HG02759 (cell line): ENCODE measurements around the gene CPNE2.
"Not testable (repeated sequence)": the region's sequence is repeated elsewhere in the genome, so short reads cannot be mapped to it uniquely, and the experiment has no call there.

Experiments
- ATAC-seq: cut with Tn5 transposase; IDR thresholded peaks from one replicate; pipeline ENCODE4 v1.9.1; 2021; ENCODE audit warnings: mild to moderate bottlenecking, moderate library complexity; ENCODE audit not compliant: unreplicated experiment

The CPNE2 gene

DNA sequence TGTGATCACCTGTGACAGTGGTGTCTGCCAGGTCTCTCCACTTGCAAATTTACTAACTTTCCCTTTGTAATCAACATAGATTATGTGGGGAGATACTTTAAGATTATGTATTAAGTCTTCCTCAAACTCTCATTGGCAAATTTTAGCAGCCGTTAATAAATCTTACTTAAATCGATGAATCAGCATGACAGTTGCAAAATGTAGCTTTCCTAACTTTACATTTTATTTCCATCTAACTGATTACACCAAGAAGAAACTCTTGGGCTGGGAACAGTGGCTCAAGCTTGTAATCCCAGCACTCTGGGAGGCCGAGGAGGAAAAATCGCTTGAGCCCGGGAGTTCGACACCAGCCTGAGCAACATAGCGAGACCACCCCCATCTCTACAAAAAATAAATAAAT lies 23.3 kb upstream of the CPNE2 start:
- no peak for ATAC-seq

DNA sequence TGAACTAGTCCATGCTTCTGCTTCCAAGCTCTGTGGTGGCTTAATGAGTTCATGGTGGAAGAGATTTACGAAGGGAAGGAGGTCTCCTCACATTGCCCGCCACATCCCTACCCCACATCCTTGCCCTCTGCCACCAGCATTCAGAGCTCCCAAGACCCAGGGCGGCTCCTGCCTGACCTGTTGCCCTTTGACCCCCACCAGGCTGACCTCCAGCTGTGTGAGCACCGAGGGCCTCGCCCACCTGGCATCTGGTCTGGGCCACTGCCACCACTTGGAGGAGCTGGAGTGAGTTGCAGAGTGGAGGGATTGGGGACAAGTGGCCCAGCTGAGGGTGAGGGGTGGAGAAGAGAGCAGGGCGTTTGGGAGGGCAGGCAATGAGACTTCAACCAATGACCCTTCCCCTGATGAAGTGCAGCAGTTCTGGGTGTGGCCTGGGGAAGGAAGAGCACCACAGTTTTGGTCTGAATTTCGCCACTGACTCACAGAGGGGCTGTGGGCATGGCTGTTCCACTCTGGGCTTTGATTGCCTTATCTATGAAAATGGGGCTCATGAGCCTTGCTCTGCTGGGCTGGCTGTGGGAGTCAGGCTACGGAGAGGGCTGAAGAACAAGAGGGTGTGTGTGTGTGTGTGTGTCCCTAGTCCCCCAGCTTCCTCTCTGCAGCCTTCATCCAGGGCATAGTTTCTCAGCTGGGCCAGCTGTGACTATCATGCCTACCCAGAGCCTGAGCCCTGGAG lies 22.6 kb upstream of the CPNE2 start:
- no peak for ATAC-seq

DNA sequence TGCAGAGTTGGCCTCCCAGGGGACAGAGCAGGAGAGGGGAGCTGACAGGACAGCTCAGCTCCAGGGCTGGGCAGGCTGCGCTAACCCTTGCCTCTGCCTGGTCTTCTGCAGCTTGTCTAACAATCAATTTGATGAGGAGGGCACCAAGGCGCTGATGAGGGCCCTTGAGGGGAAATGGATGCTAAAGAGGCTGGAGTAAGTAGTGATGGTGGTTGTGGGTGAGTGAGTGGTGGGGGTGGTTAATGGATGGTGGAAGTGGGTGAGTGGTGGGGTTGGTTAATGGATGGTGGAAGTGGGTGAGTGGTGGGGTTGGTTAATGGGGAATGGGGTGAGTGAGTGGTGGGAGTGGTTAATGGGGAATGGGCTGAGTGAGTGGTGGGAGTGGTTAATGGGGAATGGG lies 22.0 kb upstream of the CPNE2 start:
- ATAC-seq = no peak

DNA sequence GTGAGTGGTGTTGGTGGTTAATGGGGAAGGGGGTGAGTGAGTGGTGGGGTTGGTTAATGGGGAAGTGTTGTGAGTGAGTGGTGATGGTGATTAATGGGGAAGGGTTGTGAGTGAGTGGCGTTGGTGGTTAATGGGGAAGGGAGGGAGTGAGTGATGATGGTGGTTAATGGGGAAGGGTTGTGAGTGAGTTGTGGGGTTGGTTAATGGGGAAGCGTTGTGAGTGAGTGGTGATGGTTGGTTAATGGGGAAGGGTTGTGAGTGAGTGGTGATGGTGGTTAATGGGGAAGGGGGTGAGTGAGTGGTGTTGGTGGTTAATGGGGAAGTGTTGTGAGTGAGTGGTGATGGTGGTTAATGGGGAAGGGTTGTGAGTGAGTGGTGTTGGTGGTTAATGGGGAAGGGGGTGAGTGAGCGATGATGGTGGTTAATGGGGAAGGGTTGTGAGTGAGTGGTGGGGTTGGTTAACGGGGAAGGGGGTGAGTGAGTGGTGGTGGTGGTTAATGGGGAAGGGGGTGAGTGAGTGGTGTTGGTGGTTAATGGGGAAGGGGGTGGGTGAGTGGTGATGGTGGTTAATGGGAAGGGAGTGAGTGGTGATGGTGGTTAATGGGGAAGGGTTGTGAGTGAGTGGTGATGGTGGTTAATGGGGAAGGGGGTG lies 21.2 kb upstream of the CPNE2 start:
- ATAC-seq = not testable (repeated sequence)

DNA sequence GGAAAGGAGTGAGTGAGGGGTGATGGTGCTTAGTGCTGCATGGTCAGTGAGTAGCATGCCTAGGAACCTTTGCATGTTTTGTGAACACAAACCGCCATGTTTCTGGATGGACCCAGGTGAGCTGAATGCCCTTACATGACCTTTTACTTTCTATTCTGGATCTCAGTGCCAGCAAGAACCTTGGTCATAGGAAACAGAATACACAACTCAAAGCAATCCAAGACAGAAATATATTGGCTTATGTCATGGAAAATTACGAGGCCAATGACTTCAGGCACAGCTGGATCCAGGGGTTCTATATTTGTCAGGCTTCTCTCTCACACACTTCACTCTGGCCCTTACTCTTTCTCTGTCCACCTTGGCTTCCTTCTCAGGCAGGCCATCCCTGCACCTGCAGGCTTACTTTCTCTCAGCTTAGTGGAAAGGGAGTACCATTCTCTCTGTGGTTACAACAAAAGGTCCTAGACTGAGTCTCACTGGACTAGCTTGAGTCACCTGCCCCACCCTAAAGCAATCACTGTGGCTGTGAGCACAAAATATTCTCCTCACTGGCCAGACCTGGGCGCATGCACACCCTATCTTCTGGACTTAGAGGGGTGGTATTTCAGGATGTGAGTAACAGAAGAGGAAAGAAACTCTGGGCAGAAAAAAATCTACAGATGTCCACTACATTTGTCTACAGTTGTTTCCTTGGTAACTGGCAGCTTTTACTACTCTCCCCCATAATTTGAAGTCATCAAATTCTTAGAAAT lies 20.4 kb upstream of the CPNE2 start:
- ATAC-seq = no peak

DNA sequence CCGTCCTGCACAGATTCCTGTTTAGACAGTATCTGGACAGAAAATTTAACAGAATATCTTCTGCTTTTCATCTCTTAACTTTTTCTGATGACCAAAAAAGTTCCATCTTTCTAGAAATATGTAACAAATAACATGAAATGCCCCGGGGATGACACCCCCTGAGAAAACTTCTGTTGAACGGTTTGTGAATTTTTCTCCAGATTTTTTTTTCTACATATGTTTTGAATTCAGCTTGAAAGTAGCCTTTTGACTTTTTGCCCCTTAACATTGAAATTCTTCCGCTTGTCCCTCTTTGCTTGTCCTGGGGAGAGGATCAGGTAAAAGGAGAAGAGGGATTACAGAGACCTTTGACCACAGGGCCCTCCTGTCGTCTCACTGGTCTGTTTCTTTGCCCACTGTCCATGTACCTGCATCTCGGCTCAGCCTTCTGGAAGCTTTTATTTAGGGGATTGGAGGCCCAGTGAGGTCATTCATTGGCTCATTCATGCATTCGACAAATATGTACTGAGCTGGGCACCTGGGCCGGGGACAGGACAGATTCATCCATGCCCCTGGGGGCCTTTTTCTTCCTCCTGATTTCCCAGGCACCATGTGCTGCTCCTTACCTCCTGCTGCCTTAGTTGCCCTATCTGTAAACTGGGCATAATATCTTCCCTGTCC lies 19.6 kb upstream of the CPNE2 start:
- no peak for ATAC-seq

DNA sequence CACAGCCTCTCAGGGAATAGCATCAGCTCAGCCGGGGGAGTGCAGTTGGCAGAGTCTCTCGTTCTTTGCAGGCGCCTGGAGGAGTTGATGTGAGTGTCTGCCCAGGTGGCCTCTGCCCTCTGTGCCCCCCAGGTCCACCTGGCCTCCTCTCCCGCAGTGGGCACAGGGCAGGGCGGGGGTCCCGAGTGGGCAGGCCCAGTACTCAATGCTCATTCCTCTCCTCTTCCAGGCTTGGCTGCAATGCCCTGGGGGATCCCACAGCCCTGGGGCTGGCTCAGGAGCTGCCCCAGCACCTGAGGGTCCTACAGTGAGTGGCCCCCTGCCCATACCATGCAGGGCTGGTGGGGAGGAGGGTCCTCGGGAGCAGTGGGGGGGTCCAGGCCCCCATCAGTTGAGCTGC lies 14.7 kb upstream of the CPNE2 start:
- ATAC-seq = no peak

DNA sequence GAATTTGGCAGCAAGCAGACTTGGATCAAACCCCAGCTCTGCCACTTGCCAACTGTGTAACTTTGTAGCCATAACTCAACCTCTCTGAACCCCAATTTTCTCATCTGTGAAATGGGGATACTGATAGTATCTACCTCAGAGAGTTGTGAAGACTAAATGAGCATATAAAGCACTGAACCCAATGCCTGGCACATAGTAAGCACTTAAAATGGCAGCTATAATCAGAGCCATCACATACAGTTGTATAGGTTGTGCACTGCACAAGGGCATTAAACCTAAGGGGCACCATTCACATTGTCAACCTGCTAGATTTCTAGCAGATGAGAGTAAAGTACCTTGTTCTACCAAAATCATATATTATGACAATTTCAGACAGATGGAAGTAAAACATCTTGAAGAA lies 10.6 kb upstream of the CPNE2 start:
- no peak for ATAC-seq

DNA sequence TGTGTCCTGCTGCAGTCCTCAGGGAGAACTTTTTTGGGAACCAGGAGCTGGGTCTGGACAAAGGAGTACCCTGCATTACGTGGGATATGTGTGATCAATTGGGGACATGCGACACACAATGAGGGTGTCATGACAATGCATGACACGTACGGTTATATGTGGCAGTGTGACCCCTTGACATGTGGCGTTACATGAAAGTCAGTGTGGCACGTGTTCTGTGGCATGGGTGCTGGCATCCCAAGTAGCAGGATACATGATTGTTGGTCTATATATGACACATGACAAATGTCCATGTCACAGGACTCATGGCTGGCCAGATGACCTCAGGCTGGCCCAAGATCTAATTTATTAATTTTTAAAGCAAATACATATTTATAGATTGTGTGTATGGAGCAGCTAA lies 9.7 kb upstream of the CPNE2 start:
- no peak for ATAC-seq

DNA sequence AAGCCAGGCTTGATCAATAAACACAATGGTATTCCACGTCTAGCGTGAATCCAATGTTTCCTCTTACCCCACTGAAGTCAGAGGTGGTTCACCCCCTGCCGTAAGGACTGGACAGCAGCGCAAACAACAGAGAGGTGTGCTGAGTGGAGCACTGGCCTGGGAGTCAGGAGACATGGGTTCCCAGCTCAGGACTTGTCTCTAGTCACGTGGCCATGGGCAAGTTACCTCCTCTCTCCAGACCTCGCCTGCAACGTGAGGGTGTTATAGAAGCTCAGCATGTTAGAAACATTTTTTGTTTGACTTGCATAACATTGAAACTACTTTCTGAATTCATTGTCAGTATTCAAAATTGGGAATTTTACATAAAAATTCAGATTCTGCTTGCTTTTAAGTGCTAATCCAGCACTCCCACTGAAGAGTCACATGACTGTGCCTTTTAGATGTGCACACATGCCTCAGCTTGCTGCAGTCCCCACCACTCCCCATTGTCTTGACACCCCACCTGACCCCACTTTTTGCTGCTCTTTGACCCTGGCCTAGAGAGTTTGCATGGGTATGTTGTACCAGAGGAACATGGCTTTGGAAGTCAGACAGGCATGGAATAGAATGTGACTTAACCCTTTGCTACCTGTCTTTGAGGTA lies 8.8 kb upstream of the CPNE2 start:
- ATAC-seq = no peak

DNA sequence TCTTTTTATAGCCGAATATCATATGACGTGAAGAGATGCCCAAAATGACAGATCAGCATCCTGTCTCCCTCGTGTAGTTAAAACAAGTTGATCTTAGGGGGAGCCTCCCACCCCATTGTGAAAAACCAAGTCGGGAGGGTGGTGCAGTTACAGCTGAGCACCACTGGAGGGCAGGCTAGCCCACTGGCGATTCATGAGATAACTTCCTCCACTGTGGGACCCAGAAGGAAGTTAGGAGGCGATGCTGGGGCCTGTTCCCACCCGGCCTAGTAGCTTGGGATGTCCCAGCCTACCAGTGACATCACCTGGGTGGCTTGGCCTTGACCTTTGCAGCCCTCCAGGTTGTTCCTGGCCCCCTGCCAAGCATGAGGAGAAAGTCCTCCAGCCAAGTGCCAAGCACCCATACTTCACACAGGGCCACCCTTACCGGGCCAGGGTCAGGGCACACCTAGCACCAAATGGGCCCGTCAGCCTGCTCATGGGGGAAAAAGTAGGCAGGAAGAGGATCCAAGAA lies 8.1 kb upstream of the CPNE2 start:
- ATAC-seq = no peak

DNA sequence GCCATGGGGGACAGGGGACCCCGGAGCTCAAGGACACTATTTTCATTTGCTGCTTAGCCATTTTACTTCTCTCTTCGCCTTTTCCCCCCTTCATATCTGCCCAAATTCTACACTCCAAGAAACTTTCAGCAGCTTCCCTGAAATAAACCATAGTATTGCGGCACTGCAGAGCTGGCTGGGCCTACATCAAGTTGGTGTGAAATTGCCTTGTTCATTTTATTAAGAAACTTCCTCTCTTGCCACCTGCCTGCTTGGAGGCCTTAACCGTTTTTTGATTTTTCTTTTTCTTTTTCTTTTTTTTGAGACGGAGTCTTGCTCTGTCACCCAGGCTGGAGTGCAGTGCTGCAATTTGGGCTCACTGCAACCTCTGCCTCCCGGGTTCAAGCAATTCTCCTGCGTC lies 7.4 kb upstream of the CPNE2 start:
- ATAC-seq = no peak

DNA sequence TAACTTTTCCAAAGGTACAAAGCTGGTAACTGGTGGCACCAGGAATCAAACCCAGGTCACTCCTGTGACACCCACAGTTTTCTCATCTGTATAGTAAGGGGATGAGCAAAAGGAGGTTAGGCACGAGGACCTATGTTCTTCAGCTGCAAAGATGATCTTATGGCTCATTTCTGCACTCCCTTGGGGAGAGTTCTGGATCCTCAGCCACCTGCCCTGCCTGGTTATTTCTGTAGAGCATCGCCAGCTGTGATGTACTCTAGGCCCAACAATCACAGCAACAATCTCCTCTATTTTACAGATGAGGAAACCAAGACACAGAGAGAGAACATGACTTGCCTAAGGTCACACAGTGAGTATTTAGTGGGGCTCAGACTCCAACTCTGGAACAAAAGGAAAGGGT lies 5.4 kb upstream of the CPNE2 start:
- ATAC-seq = no peak

DNA sequence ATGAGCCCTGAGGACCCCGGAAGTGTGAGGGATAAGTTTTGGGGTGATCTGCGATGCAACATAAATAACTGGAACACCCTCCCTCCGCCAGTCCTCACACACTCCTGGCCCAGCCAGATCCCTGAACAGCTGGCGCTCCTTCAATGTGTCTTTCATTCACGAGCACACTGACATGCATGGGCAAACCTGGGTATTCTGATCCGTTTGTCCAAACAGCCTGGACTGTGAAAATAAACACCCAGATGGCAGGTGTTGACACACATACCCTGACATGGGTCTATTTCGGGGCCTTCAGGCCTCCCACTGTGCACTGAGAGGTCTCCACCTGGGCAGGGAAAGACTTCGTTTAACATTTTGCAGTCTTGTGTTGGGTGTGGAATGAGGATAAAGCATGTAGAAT lies 3.0 kb upstream of the CPNE2 start:
- no peak for ATAC-seq

DNA sequence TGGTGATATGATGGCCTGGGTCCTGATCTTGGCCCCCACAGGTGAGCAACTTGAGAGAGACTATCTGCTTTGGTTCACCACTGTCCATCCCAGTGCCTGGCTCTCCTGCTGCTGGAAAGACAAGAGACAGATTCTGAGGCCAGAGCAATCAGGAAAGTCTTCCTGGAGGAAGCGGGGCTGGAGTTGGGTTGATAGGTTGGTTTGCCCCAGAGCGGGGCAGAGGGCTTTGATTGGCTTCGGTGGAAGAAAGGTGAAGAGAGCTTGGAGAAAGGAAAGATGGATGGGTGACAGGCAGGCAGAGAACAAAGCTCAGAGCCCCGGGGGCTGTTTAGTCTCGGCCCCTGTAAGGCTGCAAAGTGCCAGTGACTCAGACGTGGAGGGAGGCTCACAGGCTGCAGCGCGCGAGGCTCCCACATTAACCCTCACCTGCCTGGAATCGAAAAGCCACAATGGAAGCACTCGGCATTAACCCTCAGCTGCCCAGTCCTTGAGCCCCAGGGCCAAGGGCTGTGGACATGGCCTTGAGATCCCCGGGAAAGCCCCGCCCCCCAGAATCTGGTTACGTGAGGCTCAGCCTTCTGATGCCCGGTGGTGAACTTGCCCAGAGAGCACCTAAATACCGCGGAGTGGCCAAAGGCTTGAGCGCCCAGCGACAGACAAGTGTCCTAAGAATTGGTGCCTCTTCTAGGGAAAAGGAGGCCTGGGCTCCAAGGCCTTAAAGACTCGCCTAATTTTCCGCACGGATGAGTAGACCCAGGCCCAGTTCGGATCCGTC lies 996 bp upstream of the CPNE2 start:
- no peak for ATAC-seq

DNA sequence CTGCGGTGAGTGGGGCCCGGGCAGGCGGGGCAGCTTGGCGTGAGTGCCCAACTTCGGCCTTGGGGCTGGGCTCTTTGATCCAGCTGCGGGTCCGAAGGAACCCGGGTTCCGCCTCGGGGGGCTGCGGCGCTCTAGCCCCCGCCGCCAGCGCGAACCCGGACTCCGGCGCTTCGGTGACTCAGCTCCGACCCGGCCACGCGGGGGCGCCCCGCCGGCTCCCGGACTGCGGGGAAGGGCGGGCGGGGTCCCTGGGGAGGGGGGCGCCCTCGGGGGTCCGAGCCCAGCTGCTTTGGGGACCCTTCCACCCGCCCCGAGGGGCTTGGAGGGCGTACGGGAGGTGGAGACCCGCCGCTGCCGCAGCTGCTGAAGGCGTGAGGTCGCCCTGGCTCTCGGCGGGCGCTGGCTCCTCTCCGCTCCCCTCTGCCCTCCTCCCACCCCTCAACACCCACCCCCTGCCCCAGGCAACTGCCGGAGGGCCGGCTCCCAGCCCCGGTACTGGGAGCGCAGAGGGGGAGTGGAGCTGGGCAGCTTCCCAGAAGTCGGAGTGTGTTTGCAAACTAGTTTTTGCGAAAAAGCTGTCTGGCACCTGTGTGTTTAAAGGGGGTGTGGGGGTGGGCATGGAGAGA lies 516 bp downstream of the CPNE2 start:
- peak; percentile 69 for ATAC-seq

DNA sequence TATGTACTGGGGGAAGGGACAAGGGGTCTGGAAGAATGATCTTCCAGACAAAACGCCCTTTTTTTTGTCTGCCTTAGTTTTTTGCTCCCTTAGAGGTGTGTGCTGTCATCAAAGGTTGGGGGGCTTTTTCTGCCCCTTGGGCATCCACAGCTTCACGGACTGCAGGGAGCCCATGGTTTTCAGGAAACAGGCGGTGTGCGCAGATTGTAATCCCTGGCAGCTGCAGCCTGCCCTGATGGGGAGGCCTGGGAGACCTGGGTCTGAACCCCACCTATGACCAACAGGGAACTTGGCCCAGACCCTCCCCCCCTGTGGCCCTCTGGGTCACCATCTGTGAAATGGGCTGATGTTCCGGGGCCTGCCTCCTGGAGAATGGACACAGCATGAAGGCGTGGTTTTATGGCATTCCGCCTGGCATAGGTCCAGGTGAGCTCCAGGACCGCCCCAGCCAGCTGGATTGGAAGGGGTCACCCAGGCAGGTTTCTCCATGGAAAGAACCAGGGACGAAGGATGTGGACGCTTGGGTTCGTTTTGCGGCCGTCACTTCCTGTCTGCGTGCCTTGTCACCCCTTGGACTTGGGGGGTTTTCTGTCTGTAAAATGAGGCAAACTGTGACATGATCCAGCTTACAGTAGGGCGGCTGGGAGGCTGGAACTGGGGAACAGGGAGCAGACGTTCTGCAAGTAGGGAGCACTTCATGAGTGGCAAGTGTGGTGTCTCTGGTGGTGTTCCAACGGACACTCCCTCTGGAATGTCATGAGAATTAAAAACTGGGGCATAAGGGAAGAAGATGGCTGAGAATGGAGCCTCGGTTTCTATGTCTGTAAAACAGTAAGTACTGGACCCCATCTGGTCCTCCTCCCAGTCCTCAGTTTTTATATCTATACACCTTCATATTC lies 1.5 kb downstream of the CPNE2 start:
- no peak for ATAC-seq

DNA sequence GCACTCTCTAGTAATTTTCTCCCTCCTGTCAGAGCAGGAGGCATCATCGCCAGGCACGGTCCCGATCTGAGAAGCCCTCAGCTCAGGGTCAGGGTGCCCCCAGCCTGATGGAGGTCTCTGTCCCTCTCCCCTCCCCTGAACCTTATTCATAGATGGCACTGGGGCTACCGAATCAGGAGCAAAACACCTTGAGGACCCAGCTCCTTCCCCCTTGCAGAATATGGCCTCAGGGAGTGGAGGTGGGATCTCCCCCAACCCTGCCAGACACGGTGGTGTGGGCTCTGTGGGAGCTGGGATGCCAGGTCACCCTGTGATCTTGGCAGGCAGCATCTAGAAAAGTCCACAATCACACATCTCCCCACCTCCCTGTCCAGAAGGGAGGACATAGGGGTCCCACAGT lies 2.5 kb downstream of the CPNE2 start:
- no peak for ATAC-seq

DNA sequence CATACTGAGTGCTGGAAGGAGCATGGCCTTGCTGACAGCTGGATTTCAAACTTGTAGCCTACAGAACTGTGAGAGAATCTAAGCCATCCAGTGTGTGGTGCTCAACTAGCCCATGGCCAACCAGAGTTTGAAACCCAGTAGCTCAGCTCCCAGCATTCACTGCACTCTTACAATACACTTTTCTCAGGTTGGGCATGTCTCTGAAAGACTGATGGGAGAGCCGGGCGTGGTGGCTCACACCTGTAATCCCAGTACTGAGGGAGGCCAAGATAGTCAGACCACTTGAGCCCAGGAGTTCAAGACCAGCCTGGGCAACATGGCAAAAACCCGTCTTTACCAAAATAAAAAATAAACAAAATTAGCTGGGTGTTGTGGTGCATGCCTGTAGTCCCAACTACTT lies 3.8 kb downstream of the CPNE2 start:
- no peak for ATAC-seq
